Measurements from ENCODE around the gene BAIAP2. TPM values are rescaled to one million over a fixed set of nuclear protein-coding genes. Genes with fewer than 3 reads are reported as not detected.

Gene BAIAP2
- total RNA-seq, 1 donor from 2014 or later, result 6.8 TPM

- no peak overlapping the region for H3K4me3 Mint-ChIP-seq
Observed at GRCh38 chr17:81162491-81162890, 127.5 kb downstream of the BAIAP2 start.

GRCh38 chr17:81163051-81163695, 128.2 kb downstream of the BAIAP2 start:
- DNase-seq, result no peak
- CTCF ChIA-PET, result no interaction called here
- no peak for TF ChIP-seq CTCF (IDR thresholded peaks at IDR 0.05)

More at GRCh38 chr17:81162491-81162890, 127.5 kb downstream of the BAIAP2 start:
- CTCF ChIA-PET, result no interaction called here
- Mint-ChIP-seq H3K9me3 (no peaks in the 10 kb centered on the region), H3K27ac (no peak overlapping the region), H3K4me1 (peaks cover 5% of the 10 kb centered on the region), H3K36me3 (ENCODE audit: low read depth) (no peaks in the 10 kb centered on the region), H3K27me3 (peaks cover 25% of the 10 kb centered on the region)
- TF ChIP-seq CTCF (IDR thresholded peaks at IDR 0.05), result no peak
- intact Hi-C loops (cut with micrococcal nuclease), result no loop called here
- DNase-seq (no peak), ATAC-seq (ENCODE audit: low read depth) (no peak)
- POLR2A ChIA-PET, result no interaction called here

GRCh38 chr17:81163703-81164370, 128.9 kb downstream of the BAIAP2 start:
- H3K27me3 Mint-ChIP-seq, result peaks cover 25% of the 10 kb centered on the region
- ATAC-seq (ENCODE audit: low read depth), result no peak
- no peak overlapping the region for H3K27ac Mint-ChIP-seq
- peaks cover 5% of the 10 kb centered on the region for H3K4me1 Mint-ChIP-seq
- intact Hi-C loops (cut with micrococcal nuclease), result no loop called here
- H3K4me3 Mint-ChIP-seq, result no peak overlapping the region
- no peak for DNase-seq
- TF ChIP-seq CTCF (IDR thresholded peaks at IDR 0.05), result no peak
- ChIA-PET CTCF (no interaction called here), POLR2A (no interaction called here)
- no peaks in the 10 kb centered on the region for H3K36me3 Mint-ChIP-seq (ENCODE audit: low read depth)
- no peaks in the 10 kb centered on the region for H3K9me3 Mint-ChIP-seq

More at GRCh38 chr17:81163051-81163695, 128.2 kb downstream of the BAIAP2 start:
- H3K27me3 Mint-ChIP-seq, result peaks cover 25% of the 10 kb centered on the region
- POLR2A ChIA-PET, result no interaction called here
- no peaks in the 10 kb centered on the region for H3K9me3 Mint-ChIP-seq
- H3K36me3 Mint-ChIP-seq (ENCODE audit: low read depth), result no peaks in the 10 kb centered on the region
- no peak for ATAC-seq (ENCODE audit: low read depth)
- peaks cover 5% of the 10 kb centered on the region for H3K4me1 Mint-ChIP-seq
- H3K27ac Mint-ChIP-seq, result no peak overlapping the region
- intact Hi-C loops (cut with micrococcal nuclease), result no loop called here
- no peak overlapping the region for H3K4me3 Mint-ChIP-seq

GRCh38 chr17:81164371-81165245, 129.7 kb downstream of the BAIAP2 start:
- no peak for TF ChIP-seq CTCF (IDR thresholded peaks at IDR 0.05)
- ChIA-PET CTCF (no interaction called here), POLR2A (no interaction called here)
- Mint-ChIP-seq H3K27ac (no peak overlapping the region), H3K4me3 (no peak overlapping the region), H3K4me1 (peaks cover 5% of the 10 kb centered on the region), H3K9me3 (no peaks in the 10 kb centered on the region), H3K36me3 (ENCODE audit: low read depth) (no peaks in the 10 kb centered on the region), H3K27me3 (peaks cover 23% of the 10 kb centered on the region)
- intact Hi-C loops (cut with micrococcal nuclease), result no loop called here
- DNase-seq, result no peak
- ATAC-seq (ENCODE audit: low read depth), result no peak

All from activated B cell treated with CpG ODN at 0.5 μM for 24 hours (primary cell).